AG04450 (cell line): ENCODE data around the gene PABPN1. TPM values are rescaled to one million over a fixed set of nuclear protein-coding genes. Genes with fewer than 3 reads are reported as not detected.
A peak's percentile ranks its signal among the peaks of the same experiment; 100 is the strongest.

Experiments
- CTCF ChIA-PET: fragments of 300-600, 350-600 bp; formaldehyde crosslinking; extraction: SDS; loops from one replicate; lab custom pipeline; 2022; ENCODE audit warnings: antibody characterized with exemption, inconsistent platforms; lab: Charles Lee
- POLR2A ChIA-PET: fragments of 350-600 bp; formaldehyde crosslinking; extraction: SDS; loops from one replicate; lab custom pipeline; 2021; ENCODE audit warnings: antibody characterized with exemption, inconsistent platforms; lab: Yijun Ruan, JAX
- DNase-seq: peaks from one replicate; pipeline ENCODE4 v3.0.0-alpha.2; 2011; ENCODE audit warnings: low read depth, low spot score
- H3K27ac ChIP-seq: one replicate; pipeline ENCODE4 v1.5.1; 2012; ENCODE audit warnings: low read depth, low read length, control low read depth
- H3K27me3 ChIP-seq: one replicate; pipeline ENCODE4 v1.6.0; 2012; ENCODE audit warnings: low read length; ENCODE audit not compliant: control insufficient read depth, insufficient read depth
- H3K4me3 ChIP-seq: 2 replicates; pipeline ENCODE4 v1.5.1; 2011; ENCODE audit warnings: mild to moderate bottlenecking, low read depth, low read length, control low read depth
- H3K9me3 ChIP-seq: 2 replicates; pipeline ENCODE4 v1.5.1; 2012; ENCODE audit warnings: low read length; ENCODE audit not compliant: control insufficient read depth, insufficient read depth
- CTCF ChIP-seq: IDR thresholded peaks from 2 replicates; pipeline ENCODE4 v1.5.1; 2011; ENCODE audit warnings: low read depth, low read length, control low read depth, inconsistent platforms
- polyA plus RNA-seq: library from polyadenylated mRNA; depleted of rRNA; stranded (reverse); fragments of >200 nt; gene quantifications from 2 replicates; pipeline ENCODE4 v1.2.3, GENCODE V29; 2011

Gene PABPN1
- polyA plus RNA-seq, 1 experiment, result 182 TPM

GRCh38 chr14:23362200-23362599, 40.9 kb downstream of the PABPN1 start:
- Histone ChIP-seq H3K27me3 (no peaks in the 10 kb centered on the region), H3K9me3 (no peaks in the 10 kb centered on the region; the same call in 1 of the 2 replicates), H3K27ac (no peak overlapping the region), H3K4me3 (no peak overlapping the region)
- peak; percentile 43 for TF ChIP-seq CTCF
- DNase-seq, result no peak
- ChIA-PET CTCF (interaction anchor here (1.5 to 1.6 kb wide), 2 partner anchors 18 to 33 kb away, joined by 5 to 6 read pairs; no protein-coding TSS in a partner anchor), POLR2A (interaction anchor here (0.6 to 1.7 kb wide), 2 partner anchors 9 to 35 kb away, joined by 3 to 8 read pairs; partner anchors contain the start of gene SLC22A17)

- no peak for TF ChIP-seq CTCF
- CTCF ChIA-PET, result no interaction called here
- Histone ChIP-seq H3K4me3 (peak overlapping the region; percentile 69), H3K27me3 (peaks cover 3% of the 10 kb centered on the region), H3K9me3 (no peaks in the 10 kb centered on the region; the same call in 1 of the 2 replicates), H3K27ac (peak overlapping the region; percentile 52)
- POLR2A ChIA-PET, result no interaction called here
- no peak for DNase-seq
Observed at GRCh38 chr14:23364164-23365035, 43.1 kb downstream of the PABPN1 start.

- Histone ChIP-seq H3K9me3 (no peaks in the 10 kb centered on the region; the same call in 1 of the 2 replicates), H3K4me3 (peak within 1 kb of the TSS; percentile 69), H3K27me3 (peaks cover 4% of the 10 kb centered on the region), H3K27ac (peak within 1 kb of the TSS; percentile 70)
- CTCF ChIA-PET, result interaction anchor here (6.1 kb wide), 1 partner anchor 14 kb away, joined by 48 read pairs; no protein-coding TSS in a partner anchor
- TF ChIP-seq CTCF, result no peak
- DNase-seq, result no peak
- POLR2A ChIA-PET, result interaction anchor here (1.1 to 1.6 kb wide), 2 partner anchors 12 to 13 kb away, joined by 3 to 10 read pairs; partner anchors contain the start of gene SLC22A17
Observed at GRCh38 chr14:23365036-23365731, 43.9 kb downstream of the PABPN1 start, which contains the start of gene EFS. Gene EFS, minus strand, starts transcription at chr14:23365172. Its CDS starts 147 bp downstream, at chr14:23365025.

DNA sequence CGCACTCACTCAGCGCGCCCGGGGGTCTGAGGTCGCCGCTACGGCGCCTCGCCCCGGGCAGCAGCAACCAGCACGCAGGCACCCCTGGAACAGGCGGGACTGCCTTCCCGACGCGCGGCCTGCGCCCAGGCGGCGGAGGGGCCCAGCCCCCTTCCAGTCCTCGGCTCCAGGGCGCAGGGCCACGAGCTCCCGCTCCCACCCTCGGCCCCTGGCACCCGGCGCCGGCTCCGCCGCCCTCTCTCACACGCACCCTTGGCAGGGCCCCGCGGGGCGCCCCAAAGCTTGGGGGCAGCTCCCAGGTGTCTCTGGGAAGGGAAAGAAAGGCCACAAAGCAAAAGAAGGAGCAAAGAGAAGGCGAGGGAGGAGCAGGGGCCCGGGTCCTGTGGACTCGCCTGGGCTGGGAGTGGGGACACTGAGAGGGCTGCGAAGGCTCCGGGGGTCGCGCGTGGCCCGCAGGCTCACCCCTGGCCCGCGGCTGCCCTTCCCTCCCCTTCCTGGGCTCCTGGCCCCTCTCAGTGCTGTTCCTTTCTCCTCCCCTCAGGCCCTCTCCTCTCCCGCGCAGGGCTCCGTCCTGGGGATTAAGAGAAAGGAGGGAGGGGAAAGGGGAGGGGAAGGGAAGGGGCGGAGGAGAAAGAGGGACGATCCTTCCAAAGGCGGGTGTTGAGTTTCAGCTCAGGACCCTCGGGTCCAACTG, 44.6 kb downstream of the PABPN1 start:
- no peak for DNase-seq
- peak overlapping the region; percentile 69 for H3K4me3 ChIP-seq
- peaks cover 10% of the 10 kb centered on the region for H3K27me3 ChIP-seq
- TF ChIP-seq CTCF, result no peak
- CTCF ChIA-PET, result interaction anchor here (6.1 kb wide), 1 partner anchor 13 kb away, joined by 48 read pairs; no protein-coding TSS in a partner anchor
- no peaks in the 10 kb centered on the region; the same call in 1 of the 2 replicates for H3K9me3 ChIP-seq
- peak overlapping the region; percentile 70 for H3K27ac ChIP-seq
- POLR2A ChIA-PET, result interaction anchor here (0.8 to 1.6 kb wide), 3 partner anchors 13 to 43 kb away, joined by 3 to 10 read pairs (median 3); partner anchors contain the start of gene SLC22A17
